IPS-18c (cell line): Measurements from ENCODE around the gene ATAD3B.
"Not testable (repeated sequence)": the region's sequence is repeated elsewhere in the genome, so short reads cannot be mapped to it uniquely, and the experiment has no call there.

Experiments
- H3K4me3 ChIP-seq: 2 replicates; pipeline ENCODE4 v1.7.0; 2013; ENCODE audit warnings: low read depth, mild to moderate bottlenecking, low read length, moderate library complexity; ENCODE audit not compliant: insufficient read depth
- H3K9me3 ChIP-seq: one replicate; pipeline ENCODE4 v1.6.1; 2013; ENCODE audit warnings: mild to moderate bottlenecking, low read length, moderate library complexity; ENCODE audit not compliant: control insufficient read depth, insufficient read depth

The ATAD3B gene

DNA sequence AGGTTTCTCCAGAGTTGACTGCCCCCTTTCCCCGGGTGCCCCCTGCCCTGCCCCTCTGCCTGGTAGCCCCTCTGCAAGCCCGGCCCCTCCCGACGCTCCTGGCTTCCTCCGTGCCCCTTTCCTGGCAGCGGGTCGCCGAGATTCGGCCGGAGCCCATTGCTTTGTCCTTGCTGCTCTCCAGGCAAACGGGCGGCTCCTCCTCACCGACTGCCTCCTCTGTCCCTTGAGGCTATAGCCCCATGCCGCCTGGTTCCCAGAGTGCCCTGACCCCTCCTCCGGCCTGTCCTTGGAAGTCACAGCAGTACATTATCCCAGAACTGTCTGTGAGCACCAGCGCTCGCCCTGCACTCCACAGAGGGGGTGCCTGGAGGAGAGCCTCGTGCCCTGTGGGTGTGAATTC lies 42.1 kb downstream of the ATAD3B start:
- H3K4me3 ChIP-seq, H3K9me3 ChIP-seq: not testable (repeated sequence)

- not testable (repeated sequence) for H3K9me3 ChIP-seq, H3K4me3 ChIP-seq
These were observed 42.8 kb downstream of the ATAD3B start for GRCh38 chr1:1514376-1514775.

DNA sequence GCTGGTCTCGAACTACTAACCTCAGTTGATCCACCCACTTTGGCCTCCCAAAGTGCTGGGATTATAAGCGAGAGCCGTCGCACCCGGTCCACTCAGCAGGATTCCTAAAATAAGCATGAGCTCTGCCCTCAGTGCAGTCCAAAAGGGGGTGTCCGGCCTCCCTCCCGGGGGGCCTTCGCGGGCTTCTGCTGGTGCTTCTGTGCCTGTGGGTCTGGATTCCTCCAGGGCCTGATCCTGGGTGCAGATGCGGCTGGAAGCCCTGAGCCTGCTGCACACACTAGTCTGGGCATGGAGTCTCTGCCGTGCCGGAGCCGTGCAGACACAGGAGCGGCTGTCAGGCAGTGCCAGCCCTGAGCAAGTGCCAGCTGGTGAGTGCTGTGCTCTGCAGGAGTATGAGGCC lies 45.4 kb downstream of the ATAD3B start:
- H3K9me3 ChIP-seq, H3K4me3 ChIP-seq: not testable (repeated sequence)

GRCh38 chr1:1517973-1518620 lies 46.5 kb downstream of the ATAD3B start:
- Histone ChIP-seq H3K9me3 (no peaks in the 10 kb centered on the region), H3K4me3 (no peak overlapping the region)

DNA sequence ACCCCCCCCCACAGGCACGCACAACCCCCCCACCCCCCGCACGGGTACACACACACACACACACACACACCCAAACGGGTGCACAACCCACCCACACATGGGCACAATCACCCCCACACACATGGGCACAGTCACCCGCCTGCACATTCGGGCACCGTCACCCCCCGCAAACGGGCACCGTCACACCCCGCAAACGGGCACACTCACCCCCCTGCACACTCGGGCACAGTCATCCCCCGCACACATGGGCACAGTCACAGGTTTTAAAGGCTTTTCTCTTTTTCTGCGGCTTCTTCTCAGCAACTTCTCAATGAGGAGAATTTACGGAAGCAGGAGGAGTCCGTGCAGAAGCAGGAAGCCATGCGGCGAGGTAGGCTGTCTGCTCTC lies 47.0 kb downstream of the ATAD3B start:
- not testable (repeated sequence) for H3K4me3 ChIP-seq, H3K9me3 ChIP-seq

DNA sequence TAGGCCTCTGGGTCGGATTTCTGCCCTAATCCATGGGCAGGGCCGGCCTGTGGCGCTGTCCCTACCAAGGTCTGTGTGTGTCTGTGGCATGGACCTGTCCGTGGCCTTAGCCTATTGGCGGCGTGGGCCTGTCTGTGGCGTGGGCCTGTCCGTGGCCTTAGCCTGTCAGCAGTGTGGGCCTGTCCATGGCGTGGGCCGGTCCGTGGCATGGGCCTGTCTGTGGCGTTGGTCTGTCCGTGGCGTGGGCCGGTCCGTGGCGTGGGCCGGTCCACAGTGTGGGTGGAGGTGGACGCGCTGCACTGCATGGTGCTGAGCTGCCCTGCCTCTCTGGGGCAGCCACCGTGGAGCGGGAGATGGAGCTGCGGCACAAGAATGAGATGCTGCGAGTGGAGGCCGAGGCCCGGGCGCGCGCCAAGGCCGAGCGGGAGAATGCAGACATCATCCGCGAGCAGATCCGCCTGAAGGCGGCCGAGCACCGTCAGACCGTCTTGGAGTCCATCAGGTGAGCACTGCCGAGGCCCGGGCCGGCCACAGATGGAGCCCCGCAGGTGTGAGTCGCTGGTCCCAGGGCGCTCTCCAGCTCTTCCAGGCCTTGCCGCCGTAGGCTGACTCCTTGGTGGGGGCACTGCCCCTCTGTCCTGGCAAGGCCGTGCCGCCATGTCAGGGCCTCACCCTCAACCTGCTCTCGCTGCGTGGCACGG lies 48.4 kb downstream of the ATAD3B start:
- not testable (repeated sequence) for H3K9me3 ChIP-seq, H3K4me3 ChIP-seq

GRCh38 chr1:1521331-1521730 lies 49.8 kb downstream of the ATAD3B start:
- no peak overlapping the region for H3K4me3 ChIP-seq

DNA sequence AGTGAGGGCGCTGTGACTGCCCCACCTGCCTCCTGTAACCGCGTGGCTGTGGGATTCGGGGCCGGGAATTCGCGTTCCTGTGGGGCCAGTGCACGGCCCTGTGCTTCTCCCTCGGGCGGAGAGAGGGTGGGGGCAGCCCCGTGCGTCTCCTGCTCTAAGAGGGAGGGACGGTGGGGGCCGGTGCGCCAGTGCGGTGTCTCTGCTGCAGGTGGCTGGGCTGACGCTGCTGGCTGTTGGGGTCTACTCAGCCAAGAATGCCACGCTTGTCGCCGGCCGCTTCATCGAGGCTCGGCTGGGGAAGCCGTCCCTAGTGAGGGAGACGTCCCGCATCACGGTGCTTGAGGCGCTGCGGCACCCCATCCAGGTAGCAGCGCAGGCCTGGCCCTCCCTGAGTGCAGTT lies 51.0 kb downstream of the ATAD3B start:
- not testable (repeated sequence) for H3K4me3 ChIP-seq

More at GRCh38 chr1:1521331-1521730, 49.8 kb downstream of the ATAD3B start:
- no peaks in the 10 kb centered on the region for H3K9me3 ChIP-seq

GRCh38 chr1:1523226-1523625 lies 51.7 kb downstream of the ATAD3B start:
- H3K4me3 ChIP-seq, H3K9me3 ChIP-seq: not testable (repeated sequence)

More for the DNA sequence above, 51.0 kb downstream of the ATAD3B start:
- not testable (repeated sequence) for H3K9me3 ChIP-seq

GRCh38 chr1:1523651-1524050 lies 52.1 kb downstream of the ATAD3B start:
- H3K9me3 ChIP-seq, H3K4me3 ChIP-seq: not testable (repeated sequence)

DNA sequence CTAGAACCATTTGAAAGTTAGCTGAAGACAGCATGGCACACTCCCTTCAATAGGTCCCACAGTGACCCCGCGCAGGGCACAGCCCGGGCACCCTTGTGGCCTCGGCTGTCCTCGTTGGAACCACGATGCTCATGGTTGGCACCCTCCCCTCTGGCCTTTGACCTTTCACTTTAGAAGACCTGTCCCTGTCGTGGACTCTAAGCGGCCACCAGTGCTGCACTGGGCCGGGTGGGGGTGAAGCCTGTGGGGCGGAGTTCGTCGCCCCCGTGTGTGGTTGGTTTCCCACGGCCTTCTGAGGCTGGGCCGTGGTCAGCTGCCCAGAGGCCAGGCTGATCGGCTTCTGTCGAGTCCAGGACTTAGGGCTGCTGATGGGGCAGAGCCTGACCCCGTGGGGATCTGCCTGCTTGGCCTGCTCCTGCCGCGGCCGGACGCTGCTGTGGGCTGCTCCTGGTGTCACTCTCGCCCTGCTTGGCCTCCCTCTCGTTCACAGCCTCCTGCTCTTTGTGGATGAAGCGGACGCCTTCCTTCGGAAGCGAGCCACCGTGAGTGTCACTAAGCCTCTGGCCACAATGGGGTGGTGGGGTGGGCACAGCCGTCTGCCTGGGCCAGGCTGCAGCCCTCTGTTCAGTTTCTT lies 53.3 kb downstream of the ATAD3B start:
- H3K4me3 ChIP-seq, H3K9me3 ChIP-seq: not testable (repeated sequence)

- not testable (repeated sequence) for H3K4me3 ChIP-seq, H3K9me3 ChIP-seq
These were observed 54.9 kb downstream of the ATAD3B start for GRCh38 chr1:1526476-1526875.

DNA sequence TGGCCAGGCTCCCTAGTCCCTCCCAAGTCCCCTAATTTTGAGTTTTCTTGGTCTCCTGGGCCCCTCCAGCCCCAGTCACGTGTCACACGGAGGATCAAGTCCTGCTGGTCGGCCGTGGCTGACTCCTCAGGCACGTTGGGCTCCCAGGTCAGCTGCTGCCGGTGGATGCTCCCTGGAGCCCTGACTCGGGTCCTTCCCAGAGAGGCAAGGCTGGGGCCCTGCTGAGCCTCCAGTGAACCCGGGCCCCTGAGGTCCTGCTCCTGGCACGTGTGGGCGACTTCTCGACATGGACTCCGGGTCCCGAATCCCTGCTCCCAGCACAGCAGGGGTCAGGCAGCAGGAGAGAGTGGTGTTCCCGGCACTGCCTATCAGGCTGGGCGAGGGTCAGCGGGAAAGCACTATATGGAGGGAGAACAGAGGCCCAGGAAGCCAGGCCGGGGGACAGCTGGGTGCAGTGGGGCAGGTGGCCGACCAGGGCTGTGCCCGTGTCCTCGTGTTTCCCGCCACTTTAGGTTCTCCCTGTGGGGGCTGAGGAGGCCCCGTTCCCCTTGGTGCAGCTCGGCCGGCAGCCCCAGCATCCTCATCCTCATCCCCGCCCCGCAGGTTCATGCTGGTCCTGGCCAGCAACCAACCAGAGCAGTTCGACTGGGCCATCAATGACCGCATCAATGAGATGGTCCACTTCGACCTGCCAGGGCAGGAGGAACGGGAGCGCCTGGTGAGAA lies 55.7 kb downstream of the ATAD3B start:
- H3K9me3 ChIP-seq, result no peaks in the 10 kb centered on the region
- no peak overlapping the region for H3K4me3 ChIP-seq

DNA sequence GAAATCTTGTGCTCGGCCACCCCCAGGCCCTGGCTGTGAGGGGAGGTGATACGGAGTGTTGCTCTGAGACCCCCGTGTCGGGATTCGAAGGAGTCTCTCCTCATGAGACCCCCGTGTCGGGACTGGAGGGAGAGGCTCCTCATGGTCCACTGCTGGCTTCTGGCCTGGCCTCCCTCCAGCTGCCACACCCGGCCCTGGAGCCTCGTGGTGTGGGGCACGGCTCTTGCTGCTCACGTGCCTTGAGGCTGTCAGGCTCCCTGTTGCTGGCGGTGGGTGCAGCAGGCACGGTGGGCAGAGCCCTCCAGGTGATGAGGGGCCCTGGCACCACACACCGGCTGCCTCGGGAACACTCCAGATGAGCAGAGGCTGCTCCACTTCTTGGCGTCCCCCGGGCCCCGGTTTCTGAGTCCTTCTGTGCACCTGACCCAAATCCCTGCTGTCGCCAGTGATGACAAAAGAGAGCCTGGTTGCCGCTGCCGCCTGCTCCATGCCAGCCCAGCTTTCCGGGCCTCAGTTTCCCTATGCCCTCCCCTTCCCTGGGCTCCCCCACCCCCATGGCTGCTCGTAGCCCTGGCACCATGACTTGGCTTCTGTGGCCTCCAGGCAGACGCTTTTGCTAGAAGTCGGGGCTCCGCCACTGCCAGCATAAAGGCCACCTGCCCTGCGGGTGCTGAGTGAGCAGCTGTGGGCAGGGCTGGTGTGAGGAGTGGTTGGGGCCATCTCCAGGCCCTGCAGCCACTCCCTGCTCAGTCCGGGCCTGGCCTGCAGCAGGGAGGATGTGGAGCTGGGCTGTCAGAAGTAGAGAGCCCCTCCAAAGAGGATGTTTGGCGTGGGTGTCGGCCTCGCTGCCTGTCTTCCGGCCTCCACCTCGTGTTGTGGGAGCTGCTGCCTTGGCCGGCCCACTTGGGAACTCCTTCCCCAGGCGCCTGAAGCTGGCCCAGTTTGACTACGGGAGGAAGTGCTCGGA lies 57.0 kb downstream of the ATAD3B start:
- H3K4me3 ChIP-seq, result no peak overlapping the region

DNA sequence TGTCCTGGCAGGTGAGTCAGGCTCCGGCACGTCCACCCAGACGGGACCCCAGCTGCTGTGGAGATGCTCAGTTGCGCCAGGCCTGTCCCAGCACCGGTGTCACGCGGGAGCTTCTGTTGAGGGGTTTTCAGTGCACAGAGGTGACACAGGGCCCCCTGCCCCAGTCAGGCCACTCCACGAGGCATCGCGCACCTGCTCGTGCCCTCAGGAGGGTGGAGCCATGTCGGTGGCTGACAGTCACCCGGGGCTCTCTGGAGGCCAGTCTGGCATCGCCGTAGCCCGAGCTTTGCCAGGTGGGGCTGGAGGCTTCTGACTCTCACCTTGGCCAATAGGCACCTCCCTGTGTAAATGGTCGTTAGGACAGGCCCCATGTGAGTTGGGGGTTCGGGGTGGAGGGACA lies 57.8 kb downstream of the ATAD3B start:
- no peak overlapping the region for H3K4me3 ChIP-seq

More for the DNA sequence above, 57.0 kb downstream of the ATAD3B start:
- H3K9me3 ChIP-seq, result no peaks in the 10 kb centered on the region

GRCh38 chr1:1529936-1530335 lies 58.4 kb downstream of the ATAD3B start:
- no peak overlapping the region for H3K4me3 ChIP-seq
- no peaks in the 10 kb centered on the region for H3K9me3 ChIP-seq

More for the DNA sequence above, 57.8 kb downstream of the ATAD3B start:
- H3K9me3 ChIP-seq, result no peaks in the 10 kb centered on the region

- Histone ChIP-seq H3K4me3 (no peak overlapping the region), H3K9me3 (no peaks in the 10 kb centered on the region)
These were observed 60.4 kb downstream of the ATAD3B start for GRCh38 chr1:1531947-1532346.
